Common myeloid progenitor, CD34-positive (primary cell): ENCODE measurements around the gene ABCB11.

Source experiments
- CTCF ChIA-PET: fragments of 350-600 bp; sonication (Branson Sonifier 250); formaldehyde crosslinking; loops from one replicate; lab custom pipeline; 2021; ENCODE audit warnings: antibody characterized with exemption; lab: Charles Lee
- POLR2A ChIA-PET: fragments of 350-600 bp; sonication (Branson Sonifier 250); formaldehyde crosslinking; loops from one replicate; lab custom pipeline; 2021; ENCODE audit warnings: antibody characterized with exemption; lab: Charles Lee
- DNase-seq, 3 donors: peaks; one replicate each; pipeline versions ENCODE4 v3.0.0 to v3.0.0-alpha.2; 2013
- H3K27ac ChIP-seq, 2 experiments: 1 replicate in 1 of 2; 2 replicates in 1 of 2; pipeline ENCODE4 v1.7.0; 2013; ENCODE audit warnings: inconsistent platforms in 2 of 2, low read length in 2 of 2, mild to moderate bottlenecking in 2 of 2, low read depth in 1 of 2, moderate library complexity in 1 of 2; ENCODE audit not compliant: severe bottlenecking in 2 of 2, insufficient read depth in 1 of 2, poor library complexity in 1 of 2
- H3K27me3 ChIP-seq, 5 experiments: replicated peaks in 2 of 5; 1 replicate in 3 of 5; 2 replicates in 2 of 5; pipeline versions ENCODE4 v1.6.1 to v1.7.0; 2013; ENCODE audit warnings: low read length in 4 of 5, mild to moderate bottlenecking in 2 of 5, moderate library complexity in 2 of 5, inconsistent platforms in 1 of 5; ENCODE audit not compliant: insufficient read depth in 5 of 5, control insufficient read depth in 4 of 5
- H3K36me3 ChIP-seq, 4 experiments: 1 replicate in 2 of 4; 2 replicates in 2 of 4; pipeline versions ENCODE4 v1.6.1 to v1.7.0; 2013; ENCODE audit warnings: low read length in 3 of 4, control low read depth in 1 of 4, mild to moderate bottlenecking in 1 of 4; ENCODE audit not compliant: control insufficient read depth in 4 of 4, insufficient read depth in 4 of 4
- H3K4me1 ChIP-seq, 4 experiments: 1 replicate in 3 of 4; 2 replicates in 1 of 4; pipeline versions ENCODE4 v1.6.1 to v1.7.1; 2013; ENCODE audit warnings: low read length in 3 of 4, mild to moderate bottlenecking in 3 of 4, control low read depth in 1 of 4, inconsistent platforms in 1 of 4, moderate library complexity in 1 of 4; ENCODE audit not compliant: control insufficient read depth in 4 of 4, insufficient read depth in 4 of 4; ENCODE audit errors: control extremely low read depth in 1 of 4
- H3K4me3 ChIP-seq, 7 experiments: 1 replicate in 4 of 7; 2 replicates in 3 of 7; pipeline versions ENCODE4 v1.5.1 to v1.7.0; 2013; ENCODE audit warnings: mild to moderate bottlenecking in 7 of 7, low read length in 6 of 7, moderate library complexity in 6 of 7, inconsistent platforms in 2 of 7, low read depth in 2 of 7, control low read depth in 1 of 7; ENCODE audit not compliant: insufficient read depth in 4 of 7, control insufficient read depth in 1 of 7; ENCODE audit errors: extremely low read depth in 1 of 7
- H3K9me3 ChIP-seq, 5 experiments: 1 replicate in 4 of 5; 2 replicates in 1 of 5; pipeline versions ENCODE4 v1.6.1 to v1.7.1; 2013; ENCODE audit warnings: low read length in 4 of 5, mild to moderate bottlenecking in 2 of 5, inconsistent platforms in 1 of 5, low read depth in 1 of 5, moderate library complexity in 1 of 5; ENCODE audit not compliant: control insufficient read depth in 4 of 5, insufficient read depth in 2 of 5; ENCODE audit errors: control extremely low read depth in 1 of 5
- WGBS: methylation state at CpG from one replicate; pipeline ENCODE4 v1.1.5; 2013; ENCODE audit not compliant: insufficient coverage; 5-methylcytosine and 5-hydroxymethylcytosine counted together

Gene ABCB11

GRCh38 chr2:168951871-168952270 is 79.3 kb downstream of the ABCB11 start:
- Histone ChIP-seq H3K27ac (no peak overlapping the region), H3K4me3 (no peak overlapping the region), H3K27me3 (no peaks in the 10 kb centered on the region), H3K36me3 (no peaks in the 10 kb centered on the region), H3K4me1 (no peaks in the 10 kb centered on the region), H3K9me3 (peaks cover 0 to 12% (median 0%) of the 10 kb centered on the region in 5 experiments)
- DNase-seq = no peak
- ChIA-PET CTCF (no interaction called here), POLR2A (no interaction called here)
- no CpG with 5 or more reads among the region's 1 CpG for WGBS

GRCh38 chr2:168949324-168949723 is 81.8 kb downstream of the ABCB11 start:
- WGBS = 100% methylated on average over 1 of the region's 1 CpG
- no peak overlapping the region for H3K4me3 ChIP-seq
- no peaks in the 10 kb centered on the region for H3K36me3 ChIP-seq
- CTCF ChIA-PET = interaction anchor here (1.0 to 2.6 kb wide), 6 partner anchors 9 to 193 kb away, joined by 3 to 14 read pairs (median 4); no protein-coding TSS in a partner anchor
- POLR2A ChIA-PET = no interaction called here
- no peak for DNase-seq
- no peaks in the 10 kb centered on the region for H3K27me3 ChIP-seq
- no peak overlapping the region for H3K27ac ChIP-seq
- H3K4me1 ChIP-seq = no peaks in the 10 kb centered on the region
- H3K9me3 ChIP-seq = peaks cover 0 to 9% (median 0%) of the 10 kb centered on the region in 5 experiments

DNA sequence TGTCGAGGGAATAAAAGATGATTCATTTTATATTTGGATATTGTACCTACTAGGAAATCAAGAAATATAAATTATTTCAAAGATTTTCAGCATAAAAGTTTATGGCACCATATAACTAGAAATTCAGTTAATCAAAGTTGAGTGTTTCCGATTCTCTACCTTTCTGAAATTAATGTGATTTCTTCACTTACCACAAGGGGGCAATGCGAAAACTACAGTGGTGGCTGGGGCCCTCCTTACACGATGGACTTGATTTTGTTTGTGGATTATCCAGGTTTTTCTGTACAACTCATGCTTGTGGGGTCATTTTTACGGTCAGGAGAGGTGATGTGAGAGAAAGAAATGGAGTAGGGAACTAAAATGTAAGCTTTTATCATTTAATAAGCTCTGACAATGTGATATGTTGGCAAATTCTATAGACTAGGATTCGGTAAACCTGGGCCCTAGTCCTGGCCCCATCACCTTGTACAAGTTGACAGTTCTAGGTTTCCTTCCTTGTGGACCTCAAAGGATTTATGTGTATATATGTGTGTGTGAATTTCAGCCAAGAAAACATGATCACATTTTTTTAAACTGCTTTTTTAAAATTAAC is 82.4 kb downstream of the ABCB11 start:
- Histone ChIP-seq H3K36me3 (no peaks in the 10 kb centered on the region), H3K4me1 (no peaks in the 10 kb centered on the region), H3K4me3 (no peak overlapping the region), H3K27me3 (no peaks in the 10 kb centered on the region), H3K27ac (no peak overlapping the region), H3K9me3 (peaks cover 0 to 9% (median 0%) of the 10 kb centered on the region in 5 experiments)
- DNase-seq = peak; percentile 13 to 41 (median 29)
- ChIA-PET POLR2A (no interaction called here), CTCF (interaction anchor here (1.0 to 2.6 kb wide), 7 partner anchors 10 to 194 kb away, joined by 3 to 14 read pairs (median 3); no protein-coding TSS in a partner anchor)
- 66% methylated on average over 5 of the region's 6 CpGs for WGBS

- no peaks in the 10 kb centered on the region for H3K4me1 ChIP-seq
- 67% methylated on average over 1 of the region's 4 CpGs for WGBS
- ChIA-PET CTCF (interaction anchor here (1.1 to 1.5 kb wide), 2 partner anchors 13 to 165 kb away, joined by 3 read pairs; no protein-coding TSS in a partner anchor), POLR2A (no interaction called here)
- DNase-seq = no peak
- no peak overlapping the region for H3K27ac ChIP-seq
- peaks cover 0 to 4% (median 0%) of the 10 kb centered on the region in 5 experiments for H3K9me3 ChIP-seq
- H3K36me3 ChIP-seq = no peaks in the 10 kb centered on the region
- H3K27me3 ChIP-seq = no peaks in the 10 kb centered on the region
- H3K4me3 ChIP-seq = no peak overlapping the region
Observed at GRCh38 chr2:168945508-168945907, 85.6 kb downstream of the ABCB11 start.

DNA sequence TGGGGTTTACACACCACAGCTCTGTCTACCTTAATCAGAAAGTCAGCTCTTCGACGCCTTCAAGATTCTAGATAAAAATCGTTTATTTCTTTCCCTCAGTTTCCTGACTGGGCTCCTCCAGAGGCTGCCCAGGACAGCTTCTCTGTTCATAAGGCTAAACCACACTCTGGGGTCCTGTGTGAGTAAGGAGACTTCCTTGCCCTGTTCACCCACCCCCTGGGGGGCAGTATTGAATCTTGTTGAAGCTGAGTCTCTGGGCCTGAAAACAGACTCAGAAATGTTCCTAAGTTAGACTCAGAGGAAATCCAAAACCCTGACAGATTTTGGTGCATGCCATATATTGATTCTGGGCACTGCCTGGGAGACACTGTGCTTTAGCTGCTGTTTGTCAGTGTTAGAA is 87.1 kb downstream of the ABCB11 start:
- DNase-seq = no peak
- no peaks in the 10 kb centered on the region for H3K4me1 ChIP-seq
- H3K27ac ChIP-seq = no peak overlapping the region
- H3K27me3 ChIP-seq = no peaks in the 10 kb centered on the region
- no peaks in the 10 kb centered on the region for H3K36me3 ChIP-seq
- WGBS = 63% methylated on average over 3 of the region's 3 CpGs
- H3K9me3 ChIP-seq = no peaks in the 10 kb centered on the region
- POLR2A ChIA-PET = interaction anchor here (0.6 kb wide), 1 partner anchor 36 kb away, joined by 3 read pairs; no protein-coding TSS in a partner anchor
- CTCF ChIA-PET = no interaction called here
- H3K4me3 ChIP-seq = no peak overlapping the region

- POLR2A ChIA-PET = no interaction called here
- Histone ChIP-seq H3K4me3 (no peak overlapping the region), H3K4me1 (peaks cover 0 to 2% (median 0%) of the 10 kb centered on the region in 4 experiments), H3K9me3 (no peaks in the 10 kb centered on the region), H3K36me3 (no peaks in the 10 kb centered on the region), H3K27me3 (no peaks in the 10 kb centered on the region), H3K27ac (no peak overlapping the region)
- CTCF ChIA-PET = interaction anchor here (0.6 to 1.4 kb wide), 3 partner anchors 189 to 519 kb away, joined by 3 read pairs; no protein-coding TSS in a partner anchor
- peak in 1 of 3 donors; percentile 17 for DNase-seq
Observed at GRCh38 chr2:168941297-168941696, 89.8 kb downstream of the ABCB11 start.

GRCh38 chr2:168939918-168940317 is 91.2 kb downstream of the ABCB11 start:
- CTCF ChIA-PET = interaction anchor here (0.9 to 1.4 kb wide), 2 partner anchors 200 to 823 kb away, joined by 3 read pairs; no protein-coding TSS in a partner anchor

More at GRCh38 chr2:168939918-168940317, 91.2 kb downstream of the ABCB11 start:
- H3K4me1 ChIP-seq = peaks cover 0 to 10% (median 5%) of the 10 kb centered on the region in 4 experiments
- WGBS = no CpG with 5 or more reads among the region's 4 CpGs
- no peak for DNase-seq
- no peaks in the 10 kb centered on the region for H3K9me3 ChIP-seq
- no peaks in the 10 kb centered on the region for H3K27me3 ChIP-seq
- POLR2A ChIA-PET = no interaction called here
- H3K4me3 ChIP-seq = no peak overlapping the region
- H3K27ac ChIP-seq = no peak overlapping the region
- H3K36me3 ChIP-seq = no peaks in the 10 kb centered on the region
